H1 (cell line): Measurements from ENCODE around the gene MASP1.

Source experiments
- CEBPB ChIP-seq: IDR thresholded peaks from 2 replicates; pipeline ENCODE4 v1.6.1; 2012; ENCODE audit warnings: low read depth, low read length
- EZH2 ChIP-seq: fragments of 200-600 bp; sonication (generic); IDR thresholded peaks from 2 replicates; pipeline ENCODE4 v1.7.1; 2012; ENCODE audit warnings: low read depth, mild to moderate bottlenecking, moderate library complexity, low read length, inconsistent platforms; ENCODE audit not compliant: severe bottlenecking
- JUN ChIP-seq: IDR thresholded peaks from 2 replicates; pipeline ENCODE4 v1.6.1; 2011; ENCODE audit warnings: low read depth, mild to moderate bottlenecking, improper control_type of control experiment, low read length
- POLR2AphosphoS5 ChIP-seq: IDR thresholded peaks from 2 replicates; pipeline ENCODE4 v1.6.1; 2011; ENCODE audit warnings: low read depth, low read length
- RAD21 ChIP-seq, 2 experiments: IDR thresholded peaks in 1 of 2; conservative IDR thresholded peaks in 1 of 2; 2 replicates each; pipeline ENCODE4 v1.6.1; 2011; ENCODE audit warnings: low read depth in 2 of 2, low read length in 2 of 2, improper control_type of control experiment in 1 of 2, inconsistent platforms in 1 of 2, mild to moderate bottlenecking in 1 of 2, moderate library complexity in 1 of 2
- SAP30 ChIP-seq: fragments of 300-600 bp; sonication (generic); IDR thresholded peaks from 2 replicates; pipeline ENCODE4 v1.7.1; 2012; ENCODE audit warnings: low read length, moderate library complexity, mild to moderate bottlenecking, inconsistent platforms; ENCODE audit not compliant: insufficient read depth, insufficient replicate concordance
- TCF12 ChIP-seq: IDR thresholded peaks from 2 replicates; pipeline ENCODE4 v1.6.1; 2011; ENCODE audit warnings: low read depth, mild to moderate bottlenecking, low read length
- YY1 ChIP-seq: IDR thresholded peaks from 2 replicates; pipeline ENCODE4 v1.6.1; 2011; ENCODE audit warnings: low read depth, mild to moderate bottlenecking, low read length
- ZNF274 ChIP-seq: IDR thresholded peaks from 2 replicates; pipeline ENCODE4 v1.7.0; 2012; ENCODE audit warnings: low read length, borderline replicate concordance; ENCODE audit errors: extremely low read depth
- TF ChIP-seq, protein P1 (sequence below), 3 experiments: IDR thresholded peaks; 1 replicate in 2 of 3; 2 replicates in 1 of 3; pipeline versions ENCODE4 v1.5.1 to v1.6.1; 2011; ENCODE audit warnings: low read length in 3 of 3, mild to moderate bottlenecking in 3 of 3, inconsistent platforms in 2 of 3, low read depth in 1 of 3, moderate library complexity in 1 of 3; ENCODE audit not compliant: insufficient read depth in 1 of 3; ENCODE audit errors: control extremely low read depth in 1 of 3

DNA sequence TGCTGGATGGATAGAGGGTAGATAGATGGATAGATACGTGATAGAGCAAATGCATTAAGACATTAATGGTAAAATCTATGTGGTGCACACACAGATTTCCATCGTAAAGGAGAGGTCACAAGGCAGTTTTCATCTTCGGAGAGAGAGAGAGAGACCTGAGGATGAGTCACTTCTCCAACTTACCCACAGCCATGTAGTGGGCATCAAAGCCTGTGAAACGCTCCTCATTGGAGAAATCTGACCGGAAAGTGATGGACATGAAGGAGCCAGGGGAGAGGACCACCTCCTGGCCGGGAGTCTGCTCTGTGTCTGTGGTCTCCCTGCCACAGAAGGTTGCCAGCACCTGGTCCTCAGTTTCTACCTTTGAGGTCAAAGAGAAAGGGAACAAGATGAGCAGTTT is 29.2 kb downstream of the MASP1 start:
- TF ChIP-seq SAP30 (no peak), POLR2AphosphoS5 (no peak), RAD21 (IDR thresholded peaks at IDR 0.05 in 1 of 2, conservative IDR thresholded peaks at IDR 0.05 in 1 of 2; ENCODE audit: low read depth in 2 of 2, low read length in 2 of 2) (no peak), ZNF274 (no peak), CEBPB (no peak), EZH2 (no peak), TCF12 (no peak), JUN (no peak), YY1 (no peak)
- TF ChIP-seq, protein P1, sequence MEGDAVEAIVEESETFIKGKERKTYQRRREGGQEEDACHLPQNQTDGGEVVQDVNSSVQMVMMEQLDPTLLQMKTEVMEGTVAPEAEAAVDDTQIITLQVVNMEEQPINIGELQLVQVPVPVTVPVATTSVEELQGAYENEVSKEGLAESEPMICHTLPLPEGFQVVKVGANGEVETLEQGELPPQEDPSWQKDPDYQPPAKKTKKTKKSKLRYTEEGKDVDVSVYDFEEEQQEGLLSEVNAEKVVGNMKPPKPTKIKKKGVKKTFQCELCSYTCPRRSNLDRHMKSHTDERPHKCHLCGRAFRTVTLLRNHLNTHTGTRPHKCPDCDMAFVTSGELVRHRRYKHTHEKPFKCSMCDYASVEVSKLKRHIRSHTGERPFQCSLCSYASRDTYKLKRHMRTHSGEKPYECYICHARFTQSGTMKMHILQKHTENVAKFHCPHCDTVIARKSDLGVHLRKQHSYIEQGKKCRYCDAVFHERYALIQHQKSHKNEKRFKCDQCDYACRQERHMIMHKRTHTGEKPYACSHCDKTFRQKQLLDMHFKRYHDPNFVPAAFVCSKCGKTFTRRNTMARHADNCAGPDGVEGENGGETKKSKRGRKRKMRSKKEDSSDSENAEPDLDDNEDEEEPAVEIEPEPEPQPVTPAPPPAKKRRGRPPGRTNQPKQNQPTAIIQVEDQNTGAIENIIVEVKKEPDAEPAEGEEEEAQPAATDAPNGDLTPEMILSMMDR (IDR thresholded peaks at IDR 0.05; ENCODE audit: control extremely low read depth in 1 of 3, insufficient read depth in 1 of 3, low read depth in 1 of 3, low read length in 3 of 3) = no peak
